Common myeloid progenitor, CD34-positive (primary cell): Measurements from ENCODE around the gene KRT34.
A peak's percentile ranks its signal among the peaks of the same experiment; 100 is the strongest.
"Not testable (repeated sequence)": the region's sequence is repeated elsewhere in the genome, so short reads cannot be mapped to it uniquely, and the experiment has no call there.

Source experiments
- CTCF ChIA-PET: fragments of 350-600 bp; sonication (Branson Sonifier 250); formaldehyde crosslinking; loops from one replicate; lab custom pipeline; 2021; ENCODE audit warnings: antibody characterized with exemption; lab: Charles Lee
- POLR2A ChIA-PET: fragments of 350-600 bp; sonication (Branson Sonifier 250); formaldehyde crosslinking; loops from one replicate; lab custom pipeline; 2021; ENCODE audit warnings: antibody characterized with exemption; lab: Charles Lee
- DNase-seq, 3 donors: peaks; one replicate each; pipeline versions ENCODE4 v3.0.0 to v3.0.0-alpha.2; 2013
- H3K27ac ChIP-seq, 2 experiments: 1 replicate in 1 of 2; 2 replicates in 1 of 2; pipeline ENCODE4 v1.7.0; 2013; ENCODE audit warnings: inconsistent platforms in 2 of 2, low read length in 2 of 2, mild to moderate bottlenecking in 2 of 2, low read depth in 1 of 2, moderate library complexity in 1 of 2; ENCODE audit not compliant: severe bottlenecking in 2 of 2, insufficient read depth in 1 of 2, poor library complexity in 1 of 2
- H3K27me3 ChIP-seq, 5 experiments: replicated peaks in 2 of 5; 1 replicate in 3 of 5; 2 replicates in 2 of 5; pipeline versions ENCODE4 v1.6.1 to v1.7.0; 2013; ENCODE audit warnings: low read length in 4 of 5, mild to moderate bottlenecking in 2 of 5, moderate library complexity in 2 of 5, inconsistent platforms in 1 of 5; ENCODE audit not compliant: insufficient read depth in 5 of 5, control insufficient read depth in 4 of 5
- H3K36me3 ChIP-seq, 4 experiments: 1 replicate in 2 of 4; 2 replicates in 2 of 4; pipeline versions ENCODE4 v1.6.1 to v1.7.0; 2013; ENCODE audit warnings: low read length in 3 of 4, control low read depth in 1 of 4, mild to moderate bottlenecking in 1 of 4; ENCODE audit not compliant: control insufficient read depth in 4 of 4, insufficient read depth in 4 of 4
- H3K4me1 ChIP-seq, 4 experiments: 1 replicate in 3 of 4; 2 replicates in 1 of 4; pipeline versions ENCODE4 v1.6.1 to v1.7.1; 2013; ENCODE audit warnings: low read length in 3 of 4, mild to moderate bottlenecking in 3 of 4, control low read depth in 1 of 4, inconsistent platforms in 1 of 4, moderate library complexity in 1 of 4; ENCODE audit not compliant: control insufficient read depth in 4 of 4, insufficient read depth in 4 of 4; ENCODE audit errors: control extremely low read depth in 1 of 4
- H3K4me3 ChIP-seq, 7 experiments: 1 replicate in 4 of 7; 2 replicates in 3 of 7; pipeline versions ENCODE4 v1.5.1 to v1.7.0; 2013; ENCODE audit warnings: mild to moderate bottlenecking in 7 of 7, low read length in 6 of 7, moderate library complexity in 6 of 7, inconsistent platforms in 2 of 7, low read depth in 2 of 7, control low read depth in 1 of 7; ENCODE audit not compliant: insufficient read depth in 4 of 7, control insufficient read depth in 1 of 7; ENCODE audit errors: extremely low read depth in 1 of 7
- H3K9me3 ChIP-seq, 5 experiments: 1 replicate in 4 of 5; 2 replicates in 1 of 5; pipeline versions ENCODE4 v1.6.1 to v1.7.1; 2013; ENCODE audit warnings: low read length in 4 of 5, mild to moderate bottlenecking in 2 of 5, inconsistent platforms in 1 of 5, low read depth in 1 of 5, moderate library complexity in 1 of 5; ENCODE audit not compliant: control insufficient read depth in 4 of 5, insufficient read depth in 2 of 5; ENCODE audit errors: control extremely low read depth in 1 of 5
- WGBS: methylation state at CpG from one replicate; pipeline ENCODE4 v1.1.5; 2013; ENCODE audit not compliant: insufficient coverage; 5-methylcytosine and 5-hydroxymethylcytosine counted together

The KRT34 gene

DNA sequence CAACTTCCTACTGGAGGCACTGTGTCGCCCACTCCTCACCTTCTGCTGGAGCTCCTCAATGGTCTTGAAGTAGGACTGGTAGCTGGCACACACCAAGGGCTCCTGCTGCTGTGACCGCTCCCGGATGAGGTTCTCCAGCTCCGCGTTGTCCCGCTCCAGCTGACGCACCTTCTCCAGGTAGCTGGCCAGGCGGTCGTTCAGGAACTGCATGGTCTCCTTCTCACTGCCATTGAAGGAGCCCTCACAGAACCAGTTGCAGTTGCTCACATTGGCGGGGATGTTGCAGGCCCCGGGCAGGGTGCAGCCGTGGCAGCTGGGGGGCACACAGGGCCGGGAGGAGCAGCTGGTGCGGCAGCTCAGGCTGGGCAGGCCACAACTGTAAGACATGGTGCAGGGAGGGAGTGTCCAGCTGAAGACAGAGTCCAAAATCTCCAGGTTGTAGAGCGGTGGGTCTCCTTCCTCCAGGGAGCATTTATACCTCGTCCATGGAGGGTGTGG, 31.7 kb downstream of the KRT34 start, which contains the start of gene KRT33A:
Gene KRT33A (minus strand): TSS at position 448 of the 498 bp plus-strand sequence. CDS start 61 bp downstream, at position 387.
- CTCF ChIA-PET, result interaction anchor here (0.6 to 1.2 kb wide), 2 partner anchors 21 to 25 kb away, joined by 3 read pairs; no protein-coding TSS in a partner anchor

DNA sequence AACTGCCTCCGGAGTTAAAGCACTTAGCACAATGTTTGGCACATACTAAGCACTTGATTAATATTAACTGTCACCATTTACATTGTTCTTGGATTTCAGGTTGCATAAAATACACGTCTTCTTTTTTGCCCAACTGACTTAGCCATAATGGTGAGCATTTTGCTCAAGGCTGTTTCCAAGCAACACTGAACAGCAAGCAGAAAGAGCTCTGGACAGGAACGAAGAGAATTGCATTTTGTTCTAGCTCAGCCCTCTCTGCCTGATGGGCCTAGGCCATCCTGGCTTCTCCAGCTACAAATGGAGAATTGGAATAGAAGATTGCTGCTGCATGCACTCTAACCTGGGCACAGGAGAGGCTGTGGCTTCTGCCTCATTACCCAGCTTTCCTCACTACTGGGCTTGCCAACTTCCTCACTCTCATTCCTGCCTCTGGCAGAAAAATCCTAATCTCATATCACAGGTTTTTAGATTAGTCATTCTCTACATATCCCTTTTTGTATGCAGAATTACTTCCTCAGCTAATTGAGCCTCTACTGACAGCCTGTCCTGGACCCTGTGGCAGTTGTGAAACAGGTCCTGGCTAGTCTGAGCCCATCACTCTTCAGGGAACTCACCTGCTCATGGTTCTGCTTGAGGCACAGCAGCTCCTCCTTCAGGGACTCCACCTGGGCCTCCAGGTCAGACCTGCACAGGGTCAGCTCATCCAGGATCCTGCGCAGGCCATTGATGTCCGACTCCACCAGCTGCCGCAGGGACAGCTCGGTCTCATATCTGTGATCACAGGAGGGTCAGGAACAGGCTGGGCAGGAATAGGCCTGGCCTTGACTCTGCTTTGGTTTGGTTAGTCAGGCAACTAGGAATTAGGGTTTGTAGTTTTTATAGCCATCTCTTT, 34.0 kb downstream of the KRT34 start:
- ChIA-PET POLR2A (interaction anchor here (0.5 kb wide), 1 partner anchor 131 kb away, joined by 3 read pairs; no protein-coding TSS in a partner anchor), CTCF (interaction anchor here (0.5 kb wide), 1 partner anchor 431 kb away, joined by 3 read pairs; no protein-coding TSS in a partner anchor)
- no peaks in the 10 kb centered on the region for H3K4me1 ChIP-seq
- H3K9me3 ChIP-seq, result peaks cover 0 to 4% (median 0%) of the 10 kb centered on the region in 5 experiments
- no peaks in the 10 kb centered on the region for H3K36me3 ChIP-seq
- H3K27ac ChIP-seq, result no peak overlapping the region
- H3K4me3 ChIP-seq, result no peak overlapping the region
- peaks cover 0 to 3% (median 0%) of the 10 kb centered on the region in 5 experiments for H3K27me3 ChIP-seq
- WGBS, result 97% methylated on average over 7 of the region's 7 CpGs
- DNase-seq, result peak in 1 of 3 donors; percentile 4

More for the DNA sequence above, 31.7 kb downstream of the KRT34 start, which contains the start of gene KRT33A:
- H3K4me1 ChIP-seq, H3K27ac ChIP-seq, H3K36me3 ChIP-seq, DNase-seq, H3K27me3 ChIP-seq, POLR2A ChIA-PET, H3K4me3 ChIP-seq, H3K9me3 ChIP-seq: not testable (repeated sequence)
- WGBS, result 98% methylated on average over 6 of the region's 16 CpGs

DNA sequence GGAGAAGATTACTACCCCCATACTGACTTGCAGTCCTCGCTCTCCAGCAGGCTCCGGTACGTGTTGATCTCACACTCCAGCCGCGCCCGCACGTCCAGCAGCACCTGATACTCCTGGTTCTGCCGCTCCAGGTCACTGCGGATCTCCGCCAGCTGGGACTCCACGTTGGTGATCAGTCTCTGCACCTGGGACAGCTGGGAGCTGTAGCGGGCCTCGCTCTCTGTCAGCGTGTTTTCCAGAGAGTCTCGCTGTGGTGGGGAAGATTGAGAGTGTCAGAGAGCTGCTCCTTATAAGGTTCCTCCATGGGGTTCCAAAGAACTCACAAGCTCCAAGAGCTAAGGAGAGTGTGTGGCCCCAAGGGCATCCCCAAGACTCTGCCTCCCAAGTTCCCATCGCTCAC, 35.7 kb downstream of the KRT34 start:
- H3K36me3 ChIP-seq, CTCF ChIA-PET, H3K27ac ChIP-seq, H3K27me3 ChIP-seq, POLR2A ChIA-PET, H3K4me1 ChIP-seq, H3K4me3 ChIP-seq, DNase-seq: not testable (repeated sequence)
- WGBS, result 96% methylated on average over 15 of the region's 16 CpGs
- H3K9me3 ChIP-seq, result peaks cover 0 to 13% (median 5%) of the 10 kb centered on the region in 5 experiments

DNA sequence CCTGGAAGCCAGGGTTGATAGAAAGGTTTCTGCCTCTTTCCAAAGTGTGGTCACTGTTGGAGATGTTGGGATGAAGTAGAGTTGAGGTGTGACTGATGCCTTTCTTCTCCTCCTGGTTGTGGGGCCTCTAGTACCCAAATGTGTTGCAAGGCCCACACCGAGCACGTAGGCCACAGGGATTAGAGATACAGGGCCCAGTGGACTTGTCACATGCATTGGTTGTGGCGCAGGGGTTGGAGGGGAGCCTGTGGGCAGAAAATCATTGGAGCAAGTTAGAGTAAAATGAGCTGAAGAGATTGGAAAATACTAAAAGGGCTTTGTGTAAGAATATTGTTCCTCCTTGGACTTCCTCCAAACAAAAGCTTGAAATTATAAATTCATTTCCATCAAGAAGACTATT, 36.1 kb downstream of the KRT34 start:
- no peak for DNase-seq
- H3K27me3 ChIP-seq, result peaks cover 0 to 3% (median 0%) of the 10 kb centered on the region in 5 experiments
- no CpG with 5 or more reads among the region's 3 CpGs for WGBS
- H3K4me3 ChIP-seq, result no peak overlapping the region
- H3K9me3 ChIP-seq, result peaks cover 0 to 13% (median 5%) of the 10 kb centered on the region in 5 experiments
- H3K36me3 ChIP-seq, result no peaks in the 10 kb centered on the region
- no peak overlapping the region for H3K27ac ChIP-seq
- ChIA-PET CTCF (no interaction called here), POLR2A (no interaction called here)
- no peaks in the 10 kb centered on the region for H3K4me1 ChIP-seq

GRCh38 chr17:41343029-41343428, 39.1 kb downstream of the KRT34 start:
- CTCF ChIA-PET, result interaction anchor here (2.0 kb wide), 1 partner anchor 9 kb away, joined by 5 read pairs; no protein-coding TSS in a partner anchor
- H3K36me3 ChIP-seq, result no peaks in the 10 kb centered on the region
- no peak overlapping the region for H3K4me3 ChIP-seq
- H3K4me1 ChIP-seq, result peaks cover 0 to 2% (median 0%) of the 10 kb centered on the region in 4 experiments
- 94% methylated on average over 3 of the region's 3 CpGs for WGBS
- POLR2A ChIA-PET, result no interaction called here
- H3K9me3 ChIP-seq, result peaks cover 0 to 13% (median 5%) of the 10 kb centered on the region in 5 experiments
- H3K27me3 ChIP-seq, result no peaks in the 10 kb centered on the region
- no peak for DNase-seq
- H3K27ac ChIP-seq, result no peak overlapping the region

- Histone ChIP-seq H3K9me3 (peaks cover 0 to 13% (median 5%) of the 10 kb centered on the region in 5 experiments), H3K4me3 (no peak overlapping the region), H3K27me3 (no peaks in the 10 kb centered on the region), H3K36me3 (no peaks in the 10 kb centered on the region), H3K4me1 (peaks cover 0 to 2% (median 0%) of the 10 kb centered on the region in 4 experiments), H3K27ac (no peak overlapping the region)
- 95% methylated on average over 6 of the region's 7 CpGs for WGBS
- POLR2A ChIA-PET, result no interaction called here
- no peak for DNase-seq
- CTCF ChIA-PET, result no interaction called here
Measured at GRCh38 chr17:41340934-41341861, 40.9 kb downstream of the KRT34 start.
